A549 (cell line): Measurements from ENCODE around the gene WDR70. TPM values are rescaled to one million over a fixed set of nuclear protein-coding genes. Genes with fewer than 3 reads are reported as not detected.

Source experiments
- ATAC-seq, 2 experiments: fragments of 200-7000 bp in 1 of 2; fragments of >200 bp in 1 of 2; cut with Nextera tagmentation in 1 of 2; cut with Tn5 transposase in 1 of 2; 3 replicates each; pipeline versions ENCODE4 v1.8.0 to v1.9.1; 2018 to 2020; ENCODE audit warnings: mild to moderate bottlenecking in 1 of 2, moderate library complexity in 1 of 2
- CTCF ChIA-PET: fragments of 300-600 bp; sonication (Branson Sonifier 250); formaldehyde crosslinking; extraction: SDS; loops from one replicate; lab custom pipeline; 2021; ENCODE audit warnings: antibody characterized with exemption, inconsistent platforms; lab: Yijun Ruan, JAX
- POLR2A ChIA-PET: fragments of 350-600 bp; formaldehyde crosslinking; extraction: SDS; loops from one replicate; lab custom pipeline; 2021; ENCODE audit warnings: antibody characterized with exemption, inconsistent platforms; lab: Yijun Ruan, JAX
- DNase-seq, 2 experiments: peaks; one replicate each; pipeline versions ENCODE4 v3.0.0 to v3.0.0-alpha.2; 2011 to 2016; ENCODE audit warnings: low read depth in 1 of 2, low spot score in 1 of 2
- FAIRE-seq: peaks from 2 replicates; lab custom pipeline; 2011; peaks lifted over from hg19 to GRCh38; lab: Jason Lieb, UNC
- H3K27ac ChIP-seq, 2 experiments: fragments of >200 bp; sonication (Bioruptor Twin); formaldehyde crosslinking; 3 replicates each; pipeline ENCODE4 v1.5.1; 2016 to 2017
- H3K4me1 ChIP-seq: fragments of >200 bp; sonication (Bioruptor Twin); formaldehyde crosslinking; 3 replicates; pipeline ENCODE4 v1.6.1; 2016
- H3K4me2 ChIP-seq: fragments of >200 bp; sonication (Bioruptor Twin); formaldehyde crosslinking; 3 replicates; pipeline ENCODE4 v1.6.1; 2016
- H3K4me3 ChIP-seq: fragments of >200 bp; sonication (Bioruptor Twin); formaldehyde crosslinking; 3 replicates; pipeline ENCODE4 v1.5.1; 2016
- H3K9me3 ChIP-seq: fragments of >200 bp; sonication (Bioruptor Twin); formaldehyde crosslinking; 3 replicates; pipeline ENCODE4 v1.6.1; 2016
- ATOH8 ChIP-seq: fragments of 250-450 bp; sonication (Bioruptor Pico); IDR thresholded peaks from 2 replicates; pipeline ENCODE4 v1.5.0; 2020; ENCODE audit warnings: low read depth, mild to moderate bottlenecking, moderate library complexity
- BHLHE40 ChIP-seq: IDR thresholded peaks from 2 replicates; pipeline ENCODE4 v1.6.1; 2012; ENCODE audit warnings: low read depth, low read length, inconsistent platforms
- CBX8 ChIP-seq: fragments of 200-600 bp; sonication (generic); IDR thresholded peaks from 2 replicates; pipeline ENCODE4 v1.6.1; 2016
- CHD2 ChIP-seq: fragments of 150-350 bp; IDR thresholded peaks from 2 replicates; pipeline ENCODE4 v1.6.1; 2014; ENCODE audit warnings: low read length; ENCODE audit not compliant: partially characterized antibody
- CHD4 ChIP-seq: fragments of 200-600 bp; sonication (generic); IDR thresholded peaks from 2 replicates; pipeline ENCODE4 v1.6.1; 2016; ENCODE audit warnings: antibody characterized with exemption, mild to moderate bottlenecking, borderline replicate concordance
- CTCF ChIP-seq: fragments of >200 bp; sonication (Bioruptor Twin); formaldehyde crosslinking; IDR thresholded peaks from 3 replicates; pipeline ENCODE4 v1.5.1; 2016
- E2F6 ChIP-seq: IDR thresholded peaks from 2 replicates; pipeline ENCODE4 v1.6.1; 2012; ENCODE audit warnings: low read depth, borderline replicate concordance
- EHMT2 ChIP-seq: fragments of 200-600 bp; sonication (generic); IDR thresholded peaks from 2 replicates; pipeline ENCODE4 v1.6.1; 2016; ENCODE audit warnings: antibody characterized with exemption, low read depth, mild to moderate bottlenecking, moderate library complexity
- ELK1 ChIP-seq: fragments of 150-350 bp; IDR thresholded peaks from 2 replicates; pipeline ENCODE4 v1.6.1; 2014; ENCODE audit warnings: low read depth, mild to moderate bottlenecking, low read length
- ESRRA ChIP-seq: fragments of 150-350 bp; IDR thresholded peaks from 2 replicates; pipeline ENCODE4 v1.6.1; 2014; ENCODE audit warnings: mild to moderate bottlenecking, low read length, borderline replicate concordance
- FOSL2 ChIP-seq, 2 experiments: fragments of 450-650 bp in 1 of 2; fragments of >200 bp in 1 of 2; sonication (Bioruptor Twin) in 1 of 2; formaldehyde crosslinking; IDR thresholded peaks; 2 replicates each; pipeline versions ENCODE4 v1.5.0 to v1.6.1; 2016 to 2020; ENCODE audit warnings: mild to moderate bottlenecking in 1 of 2, moderate library complexity in 1 of 2
- HES2 ChIP-seq: fragments of >200 bp; sonication (Bioruptor Twin); formaldehyde crosslinking; IDR thresholded peaks from 2 replicates; pipeline ENCODE4 v1.6.1; 2016
- HMGXB4 ChIP-seq: fragments of 250-450 bp; sonication (Bioruptor Pico); IDR thresholded peaks from 2 replicates; pipeline ENCODE4 v1.5.0; 2021; ENCODE audit warnings: mild to moderate bottlenecking, moderate library complexity, borderline replicate concordance
- HOXA7 ChIP-seq: fragments of 250-450 bp; sonication (Bioruptor Pico); IDR thresholded peaks from 2 replicates; pipeline ENCODE4 v1.5.0; 2020; ENCODE audit warnings: mild to moderate bottlenecking, moderate library complexity
- KDM1A ChIP-seq: fragments of 200-600 bp; sonication (generic); IDR thresholded peaks from 2 replicates; pipeline ENCODE4 v1.6.1; 2016; ENCODE audit warnings: low read depth, mild to moderate bottlenecking
- MAX ChIP-seq: IDR thresholded peaks from 2 replicates; pipeline ENCODE4 v1.6.1; 2012
- MYC ChIP-seq: IDR thresholded peaks from 2 replicates; pipeline ENCODE4 v1.6.1; 2012; ENCODE audit warnings: mild to moderate bottlenecking, inconsistent platforms, low read length, improper control_type of control experiment, borderline replicate concordance
- PHF8 ChIP-seq: fragments of 200-600 bp; sonication (generic); IDR thresholded peaks from 2 replicates; pipeline ENCODE4 v1.6.1; 2016; ENCODE audit warnings: low read depth, mild to moderate bottlenecking, antibody characterized with exemption, moderate library complexity, borderline replicate concordance
- POLR2A ChIP-seq: IDR thresholded peaks from 2 replicates; pipeline ENCODE4 v1.6.1; 2012; ENCODE audit warnings: mild to moderate bottlenecking, low read length
- POLR2AphosphoS2 ChIP-seq: conservative IDR thresholded peaks from 2 replicates; pipeline ENCODE4 v1.6.1; 2012; ENCODE audit warnings: low read length, improper control_type of control experiment, inconsistent platforms
- RAD21 ChIP-seq, 2 experiments: fragments of >200 bp in 1 of 2; sonication (Bioruptor Twin) in 1 of 2; formaldehyde crosslinking in 1 of 2; IDR thresholded peaks in 1 of 2; conservative IDR thresholded peaks in 1 of 2; 2 replicates in 1 of 2; 3 replicates in 1 of 2; pipeline ENCODE4 v1.6.1; 2012 to 2018; ENCODE audit warnings: inconsistent platforms in 1 of 2
- RARB ChIP-seq: fragments of 250-450 bp; sonication (Bioruptor Pico); IDR thresholded peaks from 2 replicates; pipeline ENCODE4 v1.8.0; 2021; ENCODE audit warnings: mild to moderate bottlenecking, moderate library complexity
- TFCP2L1 ChIP-seq: fragments of 250-450 bp; sonication (Bioruptor Pico); IDR thresholded peaks from 2 replicates; pipeline ENCODE4 v1.5.0; 2021; ENCODE audit warnings: mild to moderate bottlenecking
- USF2 ChIP-seq: fragments of 450-650 bp; IDR thresholded peaks from 2 replicates; pipeline ENCODE4 v1.6.1; 2014; ENCODE audit warnings: antibody characterized with exemption
- ZFP36 ChIP-seq: fragments of 450-650 bp; IDR thresholded peaks from 2 replicates; pipeline ENCODE4 v1.6.1; 2014; ENCODE audit warnings: borderline replicate concordance; ENCODE audit not compliant: partially characterized antibody
- ZNF302 ChIP-seq: fragments of 250-450 bp; sonication (Bioruptor Pico); IDR thresholded peaks from 2 replicates; pipeline ENCODE4 v1.9.0; 2021; ENCODE audit warnings: inconsistent platforms, mild to moderate bottlenecking, moderate library complexity
- ZSCAN20 ChIP-seq: fragments of 250-450 bp; sonication (Bioruptor Pico); IDR thresholded peaks from 2 replicates; pipeline ENCODE4 v1.8.0; 2022; ENCODE audit warnings: mild to moderate bottlenecking, moderate library complexity
- WGBS: methylation state at CpG from one replicate; pipeline ENCODE4 v1.1.6; 2017; ENCODE audit errors: missing lambda C conversion rate; 5-methylcytosine and 5-hydroxymethylcytosine counted together
- polyA plus RNA-seq, 4 experiments: library from polyadenylated mRNA; depleted of rRNA in 3 of 4; stranded (reverse); fragments of >200 nt; fragmentation: RNase III in 1 of 4; extraction: RNeasy Plus Mini Kit Qiagen cat#74134 plus additional on column Dnase treatment in 1 of 4; gene quantifications; 2 replicates in 3 of 4; 3 replicates in 1 of 4; pipeline ENCODE4 v1.2.3, GENCODE V29; 2011 to 2017

WDR70 gene
- polyA plus RNA-seq, 2 of the 4 experiments (the other 2 are of a cell fraction): 13.8 to 28.8 TPM

GRCh38 chr5:37598733-37599132 lies 219.6 kb downstream of the WDR70 start:
- no peak for FAIRE-seq
- ATAC-seq: no peak
- 86% methylated on average over 3 of the region's 3 CpGs for WGBS
- TF ChIP-seq E2F6: no peak
- TF ChIP-seq ZNF302 (CRISPR knock-in tag): no peak
- no peak for TF ChIP-seq HOXA7 (CRISPR knock-in tag)
- TF ChIP-seq TFCP2L1 (CRISPR knock-in tag): no peak
- no peak for TF ChIP-seq FOSL2 (IDR thresholded peaks at IDR 0.05)
- no peak for TF ChIP-seq FOSL2 (CRISPR knock-in tag; IDR thresholded peaks at IDR 0.05)
- TF ChIP-seq ATOH8: no peak
- no peak for TF ChIP-seq KDM1A
- no peak for TF ChIP-seq CHD4
- no peak for TF ChIP-seq CTCF
- no peak for TF ChIP-seq MYC
- no peak for TF ChIP-seq CBX8
- no peak for TF ChIP-seq ESRRA
- TF ChIP-seq MAX: no peak
- no peak for TF ChIP-seq CHD2
- no peak for TF ChIP-seq ZFP36
- no peak for TF ChIP-seq POLR2A
- Histone ChIP-seq H3K4me2 (no peak overlapping the region), H3K4me1 (no peaks in the 10 kb centered on the region), H3K27ac (no peak overlapping the region), H3K4me3 (no peak overlapping the region), H3K9me3 (no peaks in the 10 kb centered on the region)
- ChIA-PET POLR2A (no interaction called here), CTCF (no interaction called here)
- no peak for DNase-seq

GRCh38 chr5:37601163-37601562 lies 222.0 kb downstream of the WDR70 start:
- Histone ChIP-seq H3K4me3 (no peak overlapping the region), H3K4me1 (no peaks in the 10 kb centered on the region), H3K27ac (no peak overlapping the region), H3K4me2 (no peak overlapping the region), H3K9me3 (no peaks in the 10 kb centered on the region)
- POLR2A ChIA-PET: no interaction called here
- DNase-seq (no peak), ATAC-seq (no peak), FAIRE-seq (no peak)
- CTCF ChIA-PET: no interaction called here
- TF ChIP-seq POLR2AphosphoS2 (no peak), MAX (no peak), RAD21 (conservative IDR thresholded peaks at IDR 0.05 in 1 of 2, IDR thresholded peaks at IDR 0.05 in 1 of 2) (no peak), HMGXB4 (CRISPR knock-in tag) (no peak), HES2 (no peak), RARB (CRISPR knock-in tag) (no peak), USF2 (no peak), ELK1 (no peak), KDM1A (no peak), PHF8 (no peak), ZSCAN20 (no peak), EHMT2 (no peak), ZFP36 (no peak), BHLHE40 (no peak)
- WGBS: 78% methylated on average over 1 of the region's 1 CpG
